Stimulated activated CD8-positive, alpha-beta memory T cell treated with anti-CD3 and anti-CD28 coated beads, Interleukin-12 subunit alpha, Interleukin-12 subunit beta, amount 100 ng/mL, for 1 hour (primary cell): Measurements from ENCODE around the gene GATA2.

ENCODE experiments used
- DNase-seq: peaks from one replicate; pipeline ENCODE4 v3.0.0-alpha.2; 2020; ENCODE audit warnings: low read depth

The GATA2 gene

GRCh38 chr3:128487813-128488635 is 5.0 kb downstream of the GATA2 start:
- no peak for DNase-seq

GRCh38 chr3:128487538-128487812 is 5.5 kb downstream of the GATA2 start:
- no peak for DNase-seq

GRCh38 chr3:128486681-128487537 is 6.1 kb downstream of the GATA2 start:
- no peak for DNase-seq

- DNase-seq = no peak
These were observed 6.8 kb downstream of the GATA2 start for GRCh38 chr3:128486205-128486628.

GRCh38 chr3:128485282-128486204 is 7.5 kb downstream of the GATA2 start:
- no peak for DNase-seq

- no peak for DNase-seq
These were observed 8.4 kb downstream of the GATA2 start for GRCh38 chr3:128484404-128485281.

- DNase-seq = no peak
These were observed 9.2 kb downstream of the GATA2 start for GRCh38 chr3:128483657-128484403.

- no peak for DNase-seq
These were observed 10.0 kb downstream of the GATA2 start for GRCh38 chr3:128482666-128483656.

- no peak for DNase-seq
These were observed 10.8 kb downstream of the GATA2 start for GRCh38 chr3:128482175-128482574.

GRCh38 chr3:128481438-128481942 is 11.5 kb downstream of the GATA2 start:
- DNase-seq = no peak

- DNase-seq = no peak
These were observed 12.1 kb downstream of the GATA2 start for GRCh38 chr3:128480717-128481437.

GRCh38 chr3:128480278-128480677 is 12.7 kb downstream of the GATA2 start:
- no peak for DNase-seq

- DNase-seq = no peak
These were observed 13.4 kb downstream of the GATA2 start for GRCh38 chr3:128479558-128480086.

GRCh38 chr3:128478576-128479506 is 14.2 kb downstream of the GATA2 start:
- no peak for DNase-seq

GRCh38 chr3:128476659-128477058 is 16.3 kb downstream of the GATA2 start:
- no peak for DNase-seq

- no peak for DNase-seq
These were observed 17.6 kb downstream of the GATA2 start for GRCh38 chr3:128475355-128475754.

- DNase-seq = no peak
These were observed 19.3 kb downstream of the GATA2 start for GRCh38 chr3:128473737-128474136.
